Posterior vena cava (tissue), 2 donors: Measurements from ENCODE around the gene RRAS. TPM values are rescaled to one million over a fixed set of nuclear protein-coding genes. Genes with fewer than 3 reads are reported as not detected.

Source experiments
- DNase-seq: peaks from one replicate; pipeline ENCODE4 v3.0.0-alpha.2; 2020; ENCODE audit warnings: low spot score
- intact Hi-C, 2 donors: fragments of 100-400 bp; cut with DNase I; formaldehyde crosslinking; loops; one replicate each; pipeline versions ENCODE4 v1.14.1 to v1.14.2; 2022 to 2023
- total RNA-seq, 2 donors: library from RNA; stranded (reverse); fragmentation: NEBNext Ultra II Directional; extraction: Animal tissue kit (Norgen Biotek cat#: 25700); gene quantifications; one replicate each; pipeline ENCODE4 v1.2.1, GENCODE V29; 2021
- donor health status: DM: yes; HTN: yes; CAD: no.
- donor health status: DM: yes; HTN: yes; CAD: no.

RRAS gene
- total RNA-seq, 2 donors from 2014 or later, result 124 to 173 TPM

- DNase-seq, result no peak
- intact Hi-C loops, result no loop called here
Measured at GRCh38 chr19:49678985-49679770, 39.2 kb upstream of the RRAS start.

GRCh38 chr19:49677901-49678674, 38.1 kb upstream of the RRAS start:
- peak; percentile 92 for DNase-seq
- intact Hi-C loops, result no loop called here

GRCh38 chr19:49677231-49677900, 37.4 kb upstream of the RRAS start, which contains the start of gene PRMT1:
Gene PRMT1 (plus strand): TSS chr19:49677271. CDS start chr19:49677281, 10 bp downstream.
- DNase-seq, result no peak

GRCh38 chr19:49676784-49677230, 36.9 kb upstream of the RRAS start:
- intact Hi-C loops, result no loop called here
- DNase-seq, result peak; percentile 100

More at GRCh38 chr19:49677231-49677900, 37.4 kb upstream of the RRAS start, which contains the start of gene PRMT1:
- intact Hi-C loops, result no loop called here

- peak; percentile 94 for DNase-seq
- intact Hi-C loops, result no loop called here
Measured at GRCh38 chr19:49676136-49676783, 36.3 kb upstream of the RRAS start.

- intact Hi-C loops, result loop anchor here in 1 of 2 donors (5.0 kb wide), 1 partner anchor 85 kb away; no protein-coding TSS in a partner anchor
- DNase-seq, result peak; percentile 94
Measured at GRCh38 chr19:49672131-49672919, 32.4 kb upstream of the RRAS start.

- DNase-seq, result no peak
- intact Hi-C loops, result loop anchor here in 1 of 2 donors (10.0 kb wide), 1 partner anchor 155 kb away; the partner anchor contains the start of gene FCGRT
Measured at GRCh38 chr19:49669516-49669915, 29.6 kb upstream of the RRAS start.

GRCh38 chr19:49667473-49667872, 27.5 kb upstream of the RRAS start:
- intact Hi-C loops, result loop anchor here in 1 of 2 donors (10.0 kb wide), 1 partner anchor 153 kb away; the partner anchor contains the start of gene FCGRT
- DNase-seq, result no peak

GRCh38 chr19:49666120-49666444, 26.1 kb upstream of the RRAS start:
- DNase-seq, result no peak
- intact Hi-C loops, result loop anchor here in 1 of 2 donors (10.0 kb wide), 1 partner anchor 151 kb away; the partner anchor contains the start of gene FCGRT

- intact Hi-C loops, result loop anchor here in 1 of 2 donors (10.0 kb wide), 1 partner anchor 151 kb away; the partner anchor contains the start of gene FCGRT
- DNase-seq, result peak; percentile 100
Measured at GRCh38 chr19:49665351-49666119, 25.6 kb upstream of the RRAS start, which contains the start of the genes BCL2L12 and IRF3. Gene BCL2L12 (plus strand): TSS chr19:49665933. CDS start chr19:49666693, 760 bp downstream. Gene IRF3 (minus strand): TSS chr19:49665857. CDS start chr19:49664838, 1,019 bp downstream.

GRCh38 chr19:49665036-49665350, 25.1 kb upstream of the RRAS start:
- intact Hi-C loops, result loop anchor here in 1 of 2 donors (10.0 kb wide), 1 partner anchor 150 kb away; the partner anchor contains the start of gene FCGRT
- DNase-seq, result no peak

GRCh38 chr19:49664171-49665035, 24.5 kb upstream of the RRAS start:
- intact Hi-C loops, result loop anchor here in 1 of 2 donors (10.0 kb wide), 1 partner anchor 150 kb away; the partner anchor contains the start of gene FCGRT
- peak; percentile 97 for DNase-seq

- intact Hi-C loops, result loop anchor here in 1 of 2 donors (10.0 kb wide), 1 partner anchor 148 kb away; the partner anchor contains the start of gene FCGRT
- DNase-seq, result no peak
Measured at GRCh38 chr19:49663224-49663623, 23.3 kb upstream of the RRAS start.

- no peak for DNase-seq
- intact Hi-C loops, result loop anchor here in 1 of 2 donors (10.0 kb wide), 1 partner anchor 147 kb away; the partner anchor contains the start of gene FCGRT
Measured at GRCh38 chr19:49662011-49662410, 22.1 kb upstream of the RRAS start.

GRCh38 chr19:49660338-49660961, 20.5 kb upstream of the RRAS start:
- intact Hi-C loops, result loop anchor here in 1 of 2 donors (10.0 kb wide), 1 partner anchor 146 kb away; the partner anchor contains the start of gene FCGRT
- DNase-seq, result no peak
